ENCODE results near the gene IQCK. TPM values are rescaled to one million over a fixed set of nuclear protein-coding genes. Genes with fewer than 3 reads are reported as not detected.

IQCK gene
- total RNA-seq, 1 experiment from 2014 or later = 15.5 TPM

DNA sequence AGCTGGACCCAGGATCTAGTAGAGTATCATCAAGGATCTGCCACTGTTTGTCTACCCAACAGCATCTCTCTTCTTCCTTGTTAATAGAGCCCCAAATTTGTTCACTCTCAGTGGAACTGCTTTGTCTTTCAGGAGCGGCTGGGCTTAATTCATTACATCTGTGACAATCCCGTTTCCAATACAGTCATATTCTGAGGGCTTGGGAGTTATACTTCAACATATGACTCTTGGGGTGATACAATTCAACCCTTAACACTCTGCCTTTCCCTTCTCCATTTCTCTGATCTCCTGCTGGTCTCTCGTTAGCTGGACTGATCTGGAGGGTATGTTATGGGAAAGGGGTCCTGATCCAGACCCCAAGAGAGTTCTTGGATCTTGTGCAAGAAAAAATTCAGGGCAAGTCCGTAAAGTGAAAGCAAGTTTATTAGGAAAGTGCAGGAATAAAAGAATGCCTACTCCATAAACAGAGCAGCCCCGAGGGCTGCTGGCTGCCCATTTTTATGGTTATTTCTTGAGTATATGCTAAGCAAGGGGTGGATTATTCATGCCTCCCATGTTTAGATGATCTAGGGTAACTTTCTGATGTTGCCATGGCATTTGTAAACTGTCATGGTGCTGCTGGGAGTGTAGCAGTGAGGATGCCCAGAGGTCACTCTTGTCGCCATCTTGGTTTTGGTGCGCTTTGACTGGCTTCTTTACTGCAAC lies 42.4 kb downstream of the IQCK start:
- no peaks in the 10 kb centered on the region for H3K27me3 ChIP-seq (ENCODE audit: control insufficient read depth, insufficient read depth, low read length)
- ChIA-PET POLR2A (no interaction called here), CTCF (no interaction called here)
- no peak for DNase-seq (ENCODE audit: low read depth, low spot score)
- H3K4me3 ChIP-seq (ENCODE audit: low read depth in 2 of 2, low read length in 2 of 2) = no peak overlapping the region
- intact Hi-C loops (cut with micrococcal nuclease; ENCODE audit: unreplicated experiment) (no loop called here), in situ Hi-C loops (cut with HindIII; ENCODE audit: low pct_unique_long_range_greater_than_20kb, low sequenced_read_pairs) (no loop called here)
- no peak overlapping the region for H3K27ac ChIP-seq (ENCODE audit: low read length)
- no peaks in the 10 kb centered on the region for H3K4me1 ChIP-seq (ENCODE audit: control insufficient read depth, insufficient read depth, low read length)
- no TSS peak for BruUV-seq (replicated peaks)
- ATAC-seq = no peak
- H3K36me3 ChIP-seq (ENCODE audit: control insufficient read depth, insufficient read depth, low read length) = no peaks in the 10 kb centered on the region
- no peaks in the 10 kb centered on the region for H3K9me3 ChIP-seq (ENCODE audit: control insufficient read depth, insufficient read depth, low read depth, low read length)
- TF ChIP-seq TCF7L2 (IDR thresholded peaks at IDR 0.05; ENCODE audit: low read depth, low read length) = no peak
- no peak for TF ChIP-seq CTCF (IDR thresholded peaks at IDR 0.05)
- TF ChIP-seq SIN3A (IDR thresholded peaks at IDR 0.05; ENCODE audit: borderline replicate concordance, insufficient read depth, low read depth, low read length) = no peak
- TF ChIP-seq REST (IDR thresholded peaks at IDR 0.05; ENCODE audit: insufficient read depth in 1 of 2, low read depth in 2 of 2, low read length in 1 of 2) = no peak
- TF ChIP-seq POLR2AphosphoS5 (IDR thresholded peaks at IDR 0.05; ENCODE audit: low read depth, low read length) = no peak

GRCh38 chr16:19765860-19766553 lies 47.9 kb downstream of the IQCK start:
- no peak overlapping the region for H3K4me3 ChIP-seq (ENCODE audit: low read depth in 2 of 2, low read length in 2 of 2)
- no peaks in the 10 kb centered on the region for H3K27me3 ChIP-seq (ENCODE audit: control insufficient read depth, insufficient read depth, low read length)
- intact Hi-C loops (cut with micrococcal nuclease; ENCODE audit: unreplicated experiment) = no loop called here
- TF ChIP-seq SIN3A (IDR thresholded peaks at IDR 0.05; ENCODE audit: borderline replicate concordance, insufficient read depth, low read depth, low read length) (no peak), REST (IDR thresholded peaks at IDR 0.05; ENCODE audit: insufficient read depth in 1 of 2, low read depth in 2 of 2, low read length in 1 of 2) (no peak), TCF7L2 (IDR thresholded peaks at IDR 0.05; ENCODE audit: low read depth, low read length) (no peak), POLR2AphosphoS5 (IDR thresholded peaks at IDR 0.05; ENCODE audit: low read depth, low read length) (no peak), CTCF (IDR thresholded peaks at IDR 0.05) (no peak)
- CTCF ChIA-PET = no interaction called here
- no peaks in the 10 kb centered on the region for H3K4me1 ChIP-seq (ENCODE audit: control insufficient read depth, insufficient read depth, low read length)
- POLR2A ChIA-PET = interaction anchor here (0.6 kb wide), 1 partner anchor 210 kb away, joined by 5 read pairs; no protein-coding TSS in a partner anchor
- no peaks in the 10 kb centered on the region for H3K36me3 ChIP-seq (ENCODE audit: control insufficient read depth, insufficient read depth, low read length)
- DNase-seq (ENCODE audit: low read depth, low spot score) (no peak), ATAC-seq (no peak)
- BruUV-seq (replicated peaks) = no TSS peak
- no peaks in the 10 kb centered on the region for H3K9me3 ChIP-seq (ENCODE audit: control insufficient read depth, insufficient read depth, low read depth, low read length)
- in situ Hi-C loops (cut with HindIII; ENCODE audit: low pct_unique_long_range_greater_than_20kb, low sequenced_read_pairs) = no loop called here
- H3K27ac ChIP-seq (ENCODE audit: low read length) = no peak overlapping the region

Data from Panc1 (cell line).